Parathyroid adenoma (tissue), 2 donors: ENCODE measurements around the gene AGAP3.

Experiments
- H2AFZ ChIP-seq: fragments of 300-600 bp; sonication (generic); one replicate; pipeline ENCODE4 v1.7.0; 2017; ENCODE audit warnings: antibody characterized with exemption, mild to moderate bottlenecking
- H3K27ac ChIP-seq: fragments of 300-600 bp; sonication (generic); one replicate; pipeline ENCODE4 v1.7.0; 2017
- H3K27me3 ChIP-seq: fragments of 300-600 bp; sonication (generic); one replicate; pipeline ENCODE4 v1.7.0; 2017; ENCODE audit warnings: low read length; ENCODE audit not compliant: control insufficient read depth, insufficient read depth
- H3K36me3 ChIP-seq: fragments of 300-600 bp; sonication (generic); one replicate; pipeline ENCODE4 v1.7.0; 2017; ENCODE audit warnings: low read length; ENCODE audit not compliant: control insufficient read depth, insufficient read depth
- H3K4me1 ChIP-seq: fragments of 300-600 bp; sonication (generic); one replicate; pipeline ENCODE4 v1.7.0; 2017; ENCODE audit warnings: control low read depth
- H3K4me2 ChIP-seq: fragments of 300-600 bp; sonication (generic); one replicate; pipeline ENCODE4 v1.7.0; 2017; ENCODE audit warnings: low read length
- H3K4me3 ChIP-seq: fragments of 300-600 bp; sonication (generic); one replicate; pipeline ENCODE4 v1.7.0; 2017; ENCODE audit warnings: low read depth, low read length
- H3K79me2 ChIP-seq: fragments of 300-600 bp; sonication (generic); one replicate; pipeline ENCODE4 v1.7.0; 2017; ENCODE audit warnings: control low read depth
- H3K9ac ChIP-seq: fragments of 300-600 bp; sonication (generic); one replicate; pipeline ENCODE4 v1.7.0; 2017; ENCODE audit warnings: mild to moderate bottlenecking
- H3K9me3 ChIP-seq: fragments of 300-600 bp; sonication (generic); one replicate; pipeline ENCODE4 v1.7.0; 2017; ENCODE audit warnings: low read length; ENCODE audit not compliant: control insufficient read depth
- TF ChIP-seq, protein P1 (sequence below): fragments of 300-600 bp; sonication (generic); IDR thresholded peaks from one replicate; pipeline ENCODE4 v1.7.0; 2017; ENCODE audit warnings: antibody characterized with exemption, mild to moderate bottlenecking
- donor health status: primary hyperparathyroidism.

Gene AGAP3

DNA sequence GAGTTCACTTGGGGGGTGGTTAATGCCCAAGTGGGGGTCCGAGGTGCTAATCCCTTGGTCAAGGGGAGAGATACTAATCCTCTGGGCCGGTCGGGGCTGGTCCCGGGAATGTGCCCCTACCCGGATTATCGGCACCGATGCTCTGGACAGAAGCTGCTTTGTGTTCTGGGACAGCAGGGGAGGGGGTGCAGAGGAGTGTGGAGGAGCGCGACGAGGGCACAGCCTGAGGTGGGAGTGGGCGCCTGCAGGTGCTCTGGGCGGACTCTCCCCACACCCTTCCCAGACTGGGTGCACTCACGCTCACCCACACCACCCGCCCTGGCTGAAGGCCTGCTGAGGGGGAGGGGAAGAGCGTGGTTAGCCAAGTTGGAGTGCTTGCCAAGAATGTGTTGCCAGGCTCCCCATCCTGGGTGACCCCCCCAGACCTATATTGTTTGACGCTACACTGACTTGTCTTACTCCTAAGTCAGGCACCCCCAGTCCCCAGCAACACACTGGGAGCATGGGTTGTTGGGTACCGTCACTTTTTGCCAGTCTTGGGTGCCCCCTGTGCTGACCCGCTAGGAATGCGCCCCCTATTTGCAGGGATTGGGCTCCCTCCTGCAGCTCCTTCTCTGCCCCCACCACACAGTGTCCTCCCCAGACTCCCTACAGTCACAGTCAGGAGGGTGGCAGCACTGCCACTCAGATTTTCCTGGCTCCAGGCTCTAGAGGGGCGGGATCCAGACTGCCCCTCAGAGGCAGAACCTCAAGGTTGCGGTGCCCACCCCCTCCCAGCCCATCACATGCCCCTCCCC is 25.7 kb upstream of the AGAP3 start:
- peak overlapping the region; percentile 100 for H3K27ac ChIP-seq
- no peaks in the 10 kb centered on the region for H3K9me3 ChIP-seq

DNA sequence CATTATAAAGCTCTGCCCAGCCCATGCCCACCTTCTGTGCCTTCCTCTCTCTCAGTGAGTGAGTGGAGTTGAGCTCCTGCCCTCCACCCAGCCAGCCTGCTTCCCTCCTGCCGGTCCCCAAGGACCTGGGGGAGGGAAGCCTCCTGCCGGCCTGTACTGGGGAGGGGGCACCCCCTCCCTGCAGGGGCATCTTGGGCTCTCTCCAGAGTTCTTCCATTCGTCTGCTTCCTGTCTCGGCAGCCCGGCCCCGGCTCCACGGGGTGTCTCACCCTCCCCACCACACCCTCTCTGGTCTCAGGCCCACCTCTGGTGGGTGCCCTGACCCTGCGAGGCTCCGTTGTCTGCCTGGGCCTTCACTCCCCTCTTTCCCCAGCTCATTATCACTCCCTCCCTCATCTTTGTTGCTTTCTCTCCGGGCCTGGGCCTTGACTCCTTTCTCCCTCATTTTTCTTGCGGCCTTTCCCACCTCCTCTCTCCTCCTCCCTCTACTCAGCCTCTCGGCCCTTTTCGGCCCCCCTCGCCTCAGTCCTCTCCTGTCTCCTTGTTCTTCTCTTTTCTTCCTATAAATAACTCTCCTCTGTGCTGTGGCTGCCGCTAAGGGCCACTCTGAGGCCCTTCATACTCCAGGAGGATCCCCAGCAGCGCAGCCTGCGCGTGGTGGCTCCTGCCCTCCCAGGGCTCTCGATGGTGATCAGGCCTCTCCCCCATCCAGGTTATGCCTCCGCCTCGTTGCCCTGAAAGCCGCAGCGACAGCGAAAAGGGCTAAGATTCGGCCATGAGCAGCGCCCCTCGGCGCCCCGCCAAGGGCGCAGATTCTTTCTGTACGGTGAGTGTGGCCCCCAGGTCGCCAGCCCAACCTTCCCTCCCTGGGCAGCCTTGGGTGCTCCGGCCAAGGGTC is 24.8 kb upstream of the AGAP3 start:
- peaks cover 2% of the 10 kb centered on the region for H3K79me2 ChIP-seq
- no peak overlapping the region for H2AFZ ChIP-seq
- no peaks in the 10 kb centered on the region for H3K36me3 ChIP-seq
- H3K9me3 ChIP-seq: no peaks in the 10 kb centered on the region
- H3K4me1 ChIP-seq: peaks cover 64% of the 10 kb centered on the region
- TF ChIP-seq, protein P1, sequence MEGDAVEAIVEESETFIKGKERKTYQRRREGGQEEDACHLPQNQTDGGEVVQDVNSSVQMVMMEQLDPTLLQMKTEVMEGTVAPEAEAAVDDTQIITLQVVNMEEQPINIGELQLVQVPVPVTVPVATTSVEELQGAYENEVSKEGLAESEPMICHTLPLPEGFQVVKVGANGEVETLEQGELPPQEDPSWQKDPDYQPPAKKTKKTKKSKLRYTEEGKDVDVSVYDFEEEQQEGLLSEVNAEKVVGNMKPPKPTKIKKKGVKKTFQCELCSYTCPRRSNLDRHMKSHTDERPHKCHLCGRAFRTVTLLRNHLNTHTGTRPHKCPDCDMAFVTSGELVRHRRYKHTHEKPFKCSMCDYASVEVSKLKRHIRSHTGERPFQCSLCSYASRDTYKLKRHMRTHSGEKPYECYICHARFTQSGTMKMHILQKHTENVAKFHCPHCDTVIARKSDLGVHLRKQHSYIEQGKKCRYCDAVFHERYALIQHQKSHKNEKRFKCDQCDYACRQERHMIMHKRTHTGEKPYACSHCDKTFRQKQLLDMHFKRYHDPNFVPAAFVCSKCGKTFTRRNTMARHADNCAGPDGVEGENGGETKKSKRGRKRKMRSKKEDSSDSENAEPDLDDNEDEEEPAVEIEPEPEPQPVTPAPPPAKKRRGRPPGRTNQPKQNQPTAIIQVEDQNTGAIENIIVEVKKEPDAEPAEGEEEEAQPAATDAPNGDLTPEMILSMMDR: no peak
- H3K27me3 ChIP-seq: no peaks in the 10 kb centered on the region
- peak overlapping the region; percentile 53 for H3K4me3 ChIP-seq
- H3K27ac ChIP-seq: peak overlapping the region; percentile 100
- H3K4me2 ChIP-seq: peak overlapping the region; percentile 91
- no peak overlapping the region for H3K9ac ChIP-seq

More for the DNA sequence above, 25.7 kb upstream of the AGAP3 start:
- Histone ChIP-seq H3K4me1 (peaks cover 55% of the 10 kb centered on the region), H3K27me3 (no peaks in the 10 kb centered on the region), H3K4me3 (peak overlapping the region; percentile 87), H3K9ac (peak overlapping the region; percentile 78), H3K36me3 (no peaks in the 10 kb centered on the region), H3K4me2 (peak overlapping the region; percentile 91), H2AFZ (no peak overlapping the region), H3K79me2 (peaks cover 2% of the 10 kb centered on the region)
- TF ChIP-seq, protein P1: peak; percentile 31

GRCh38 chr7:151062111-151062398 is 24.2 kb upstream of the AGAP3 start:
- Histone ChIP-seq H3K36me3 (no peaks in the 10 kb centered on the region), H3K4me2 (peak overlapping the region; percentile 91), H3K27me3 (no peaks in the 10 kb centered on the region), H3K79me2 (peaks cover 2% of the 10 kb centered on the region), H3K4me1 (peaks cover 67% of the 10 kb centered on the region), H2AFZ (no peak overlapping the region), H3K9me3 (no peaks in the 10 kb centered on the region), H3K9ac (no peak overlapping the region), H3K27ac (peak overlapping the region; percentile 100), H3K4me3 (peak overlapping the region; percentile 53)
- TF ChIP-seq, protein P1: no peak

DNA sequence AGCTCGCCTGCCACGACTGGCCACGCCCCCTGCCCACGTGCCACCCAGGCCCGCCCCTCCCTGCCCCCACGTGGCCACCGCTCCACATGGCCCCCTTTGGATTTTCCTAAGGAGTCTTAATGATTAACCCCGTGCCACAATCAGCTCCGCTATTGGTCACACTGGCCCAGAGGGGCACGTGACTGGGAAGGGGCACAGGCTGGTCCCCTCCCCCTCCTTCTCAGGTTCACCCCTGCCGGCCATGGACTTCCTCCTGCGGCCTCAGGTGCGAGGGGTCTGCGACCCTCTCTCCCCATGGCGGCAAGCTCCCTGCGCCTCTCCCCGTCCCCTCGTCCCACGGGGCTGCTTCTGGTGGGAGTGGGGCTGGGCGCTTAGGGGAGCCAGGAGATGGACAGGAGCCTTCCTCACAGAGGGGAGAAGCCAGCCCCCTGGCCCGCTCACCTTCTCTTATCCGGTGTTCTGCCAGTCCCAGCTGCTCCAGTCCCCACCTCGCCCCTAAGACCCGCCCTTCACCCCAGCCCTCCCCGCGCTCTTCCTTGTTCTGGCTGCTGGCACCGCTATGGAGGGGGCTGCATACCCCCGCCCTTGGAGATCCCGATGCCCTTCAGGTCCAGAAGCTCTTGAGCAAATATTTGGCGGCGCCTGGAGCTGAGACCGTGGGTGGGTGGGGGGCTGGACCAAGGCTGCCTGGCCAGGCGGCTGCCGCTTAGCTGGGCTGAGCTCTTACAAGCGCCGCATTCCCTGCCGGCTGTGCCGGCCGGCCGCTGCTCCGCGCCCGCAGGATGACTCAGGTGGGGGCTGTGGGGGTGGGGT is 23.7 kb upstream of the AGAP3 start:
- H3K4me1 ChIP-seq: peaks cover 68% of the 10 kb centered on the region
- peak overlapping the region; percentile 53 for H3K4me3 ChIP-seq
- H3K27me3 ChIP-seq: no peaks in the 10 kb centered on the region
- TF ChIP-seq, protein P1: no peak
- H3K36me3 ChIP-seq: no peaks in the 10 kb centered on the region
- no peak overlapping the region for H2AFZ ChIP-seq
- peak overlapping the region; percentile 91 for H3K4me2 ChIP-seq
- peak overlapping the region; percentile 83 for H3K9ac ChIP-seq
- H3K9me3 ChIP-seq: no peaks in the 10 kb centered on the region
- H3K79me2 ChIP-seq: peaks cover 2% of the 10 kb centered on the region
- peak overlapping the region; percentile 100 for H3K27ac ChIP-seq
